K562 (cell line): Measurements from ENCODE around the gene ACADL. TPM values are rescaled to one million over a fixed set of nuclear protein-coding genes. Genes with fewer than 3 reads are reported as not detected.

Experiments
- ATAC-seq: fragments of 200-7000 bp; cut with Tn5 transposase; 3 replicates; pipeline ENCODE4 v1.9.1; 2020; ENCODE audit warnings: moderate library complexity
- BruUV-seq: library from RNA; stranded (reverse); fragments of 400-500 nt; replicated peaks from 2 replicates; lab custom pipeline; 2021; lab: Mats Ljungman, UMichigan
- CTCF ChIA-PET: fragments of 300-600 bp; formaldehyde crosslinking; extraction: SDS; loops from one replicate; lab custom pipeline; 2021; ENCODE audit warnings: low intra/inter-chr PET ratio; lab: Yijun Ruan, JAX
- POLR2A ChIA-PET: fragments of 300-600, 350-650 bp; sonication (Branson Sonifier 250); formaldehyde crosslinking; extraction: SDS; loops from one replicate; lab custom pipeline; 2021; ENCODE audit warnings: antibody characterized with exemption, inconsistent platforms; lab: Yijun Ruan, JAX
- DNase-seq, 4 experiments: peaks; one replicate each; pipeline versions ENCODE4 v3.0.0 to v3.0.0-alpha.2; 2011 to 2018; ENCODE audit warnings: low spot score in 3 of 4, mixed read lengths in 3 of 4; ENCODE audit errors: extremely low read depth in 1 of 4
- FAIRE-seq: peaks from 2 replicates; lab custom pipeline; 2011; peaks lifted over from hg19 to GRCh38; lab: Jason Lieb, UNC
- H2AFZ ChIP-seq: 2 replicates; pipeline ENCODE4 v1.6.0; 2011; ENCODE audit warnings: low read depth, low read length, control low read depth, inconsistent platforms
- H3K27ac ChIP-seq: fragments of 200-600 bp; 3 replicates; pipeline ENCODE4 v1.8.0; 2011; ENCODE audit warnings: low read depth, mild to moderate bottlenecking, control low read depth, inconsistent platforms, low read length, moderate library complexity, mixed read lengths; ENCODE audit errors: extremely low read depth
- H3K27me3 ChIP-seq, 2 experiments: fragments of 300-600 bp in 1 of 2; 2 replicates in 1 of 2; 3 replicates in 1 of 2; pipeline versions ENCODE4 v1.6.0 to v1.8.0; 2011; ENCODE audit warnings: inconsistent platforms in 2 of 2, low read length in 2 of 2, mild to moderate bottlenecking in 1 of 2, mixed read lengths in 1 of 2, moderate library complexity in 1 of 2; ENCODE audit not compliant: control insufficient read depth in 2 of 2, insufficient read depth in 2 of 2
- H3K36me3 ChIP-seq: fragments of 300-600 bp; 3 replicates; pipeline ENCODE4 v1.8.0; 2011; ENCODE audit warnings: mild to moderate bottlenecking, low read length, inconsistent platforms; ENCODE audit not compliant: control insufficient read depth, insufficient read depth
- H3K4me1 ChIP-seq, 2 experiments: fragments of 200-600 bp in 1 of 2; replicated peaks in 1 of 2; 2 replicates in 1 of 2; 3 replicates in 1 of 2; pipeline versions ENCODE4 v1.5.1 to v1.8.0; 2011; ENCODE audit warnings: inconsistent platforms in 2 of 2, low read length in 2 of 2, mild to moderate bottlenecking in 1 of 2, mixed read lengths in 1 of 2, moderate library complexity in 1 of 2; ENCODE audit not compliant: control insufficient read depth in 2 of 2, insufficient read depth in 2 of 2
- H3K4me2 ChIP-seq: 2 replicates; pipeline ENCODE4 v1.6.1; 2011; ENCODE audit warnings: low read length, control low read depth, inconsistent platforms, mixed read lengths; ENCODE audit not compliant: insufficient read depth
- H3K4me3 ChIP-seq: fragments of 200-600 bp; sonication (generic), shearing (Covaris generic); 2 replicates; pipeline ENCODE4 v1.5.1; 2016; ENCODE audit warnings: control low read depth, inconsistent platforms
- H3K79me2 ChIP-seq: fragments of 200-600 bp; 3 replicates; pipeline ENCODE4 v1.8.0; 2011; ENCODE audit warnings: low read length, inconsistent platforms; ENCODE audit not compliant: control insufficient read depth, insufficient read depth
- H3K9ac ChIP-seq, 2 experiments: 2 replicates each; pipeline versions ENCODE4 v1.6.0 to v1.6.1; 2011; ENCODE audit warnings: low read depth in 2 of 2, low read length in 2 of 2, control low read depth in 1 of 2, inconsistent platforms in 1 of 2, mild to moderate bottlenecking in 1 of 2, mixed read lengths in 1 of 2; ENCODE audit not compliant: insufficient read depth in 1 of 2
- H3K9me1 ChIP-seq: one replicate; pipeline ENCODE4 v1.6.0; 2011; ENCODE audit warnings: inconsistent platforms, mild to moderate bottlenecking, low read length, moderate library complexity; ENCODE audit not compliant: control insufficient read depth, insufficient read depth
- H3K9me3 ChIP-seq: replicated peaks from 2 replicates; pipeline ENCODE4 v1.5.1; 2011; ENCODE audit warnings: low read depth, low read length, inconsistent platforms; ENCODE audit not compliant: control insufficient read depth, insufficient read depth
- H4K20me1 ChIP-seq: replicated peaks from 2 replicates; pipeline ENCODE4 v1.6.1; 2011; ENCODE audit warnings: low read length, inconsistent platforms, mixed read lengths; ENCODE audit not compliant: control insufficient read depth, insufficient read depth
- ARID3B ChIP-seq: fragments of 250-450 bp; sonication (Bioruptor Pico); IDR thresholded peaks from 2 replicates; pipeline ENCODE4 v1.4.0; 2020; ENCODE audit warnings: borderline replicate concordance
- CREM ChIP-seq: IDR thresholded peaks from 2 replicates; pipeline ENCODE4 v1.6.1; 2014; ENCODE audit warnings: antibody characterized with exemption, low read depth
- ETV6 ChIP-seq, 3 experiments: fragments of 150-350 bp in 1 of 3; sonication (generic) in 1 of 3; formaldehyde crosslinking in 1 of 3; IDR thresholded peaks; 2 replicates each; pipeline versions ENCODE4 v1.6.1 to v1.8.0; 2014 to 2022; ENCODE audit warnings: borderline replicate concordance in 2 of 3, low read depth in 2 of 3, antibody characterized with exemption in 1 of 3, low read length in 1 of 3, mild to moderate bottlenecking in 1 of 3, missing genetic modification reagents in 1 of 3
- FOXP4 ChIP-seq: sonication (generic); formaldehyde crosslinking; IDR thresholded peaks from 2 replicates; pipeline ENCODE4 v1.8.0; 2022; ENCODE audit warnings: mild to moderate bottlenecking, missing genetic modification reagents, borderline replicate concordance
- GTF2B ChIP-seq: IDR thresholded peaks from 2 replicates; pipeline ENCODE4 v1.6.1; 2011; ENCODE audit not compliant: insufficient read length; ENCODE audit errors: extremely low read depth
- HNRNPL ChIP-seq: fragments of 200-400 bp; formaldehyde crosslinking; IDR thresholded peaks from 2 replicates; pipeline ENCODE4 v1.6.1; 2017; ENCODE audit warnings: low read depth, mild to moderate bottlenecking, low read length
- MTF1 ChIP-seq: fragments of 250-450 bp; sonication (Bioruptor Pico); IDR thresholded peaks from 2 replicates; pipeline ENCODE4 v1.9.0; 2021; ENCODE audit warnings: moderate library complexity, mild to moderate bottlenecking, inconsistent platforms, borderline replicate concordance
- POLR3A ChIP-seq: IDR thresholded peaks from 2 replicates; pipeline ENCODE4 v1.6.1; 2011; ENCODE audit warnings: borderline replicate concordance, mild to moderate bottlenecking, moderate library complexity; ENCODE audit not compliant: insufficient read length, insufficient read depth; ENCODE audit errors: extremely low read depth
- SIRT6 ChIP-seq: IDR thresholded peaks from one replicate; pipeline ENCODE4 v1.6.1; 2012; ENCODE audit warnings: low read depth, mild to moderate bottlenecking, control low read depth, inconsistent platforms, low read length, moderate library complexity
- SMAD1 ChIP-seq: fragments of 150-350 bp; IDR thresholded peaks from 2 replicates; pipeline ENCODE4 v1.6.1; 2014; ENCODE audit warnings: low read length, low read depth; ENCODE audit not compliant: partially characterized antibody
- ZNF23 ChIP-seq: fragments of 250-450 bp; sonication (Bioruptor Pico); IDR thresholded peaks from 2 replicates; pipeline ENCODE4 v1.4.0; 2020; ENCODE audit warnings: mild to moderate bottlenecking
- ZNF3 ChIP-seq: fragments of 250-450 bp; sonication (Bioruptor Pico); IDR thresholded peaks from 2 replicates; pipeline ENCODE4 v1.5.0; 2021; ENCODE audit warnings: mild to moderate bottlenecking, moderate library complexity
- ZNF436 ChIP-seq: fragments of 250-450, 450-650 bp; sonication (Bioruptor Pico); formaldehyde crosslinking; IDR thresholded peaks from 2 replicates; pipeline ENCODE4 v1.7.0; 2020; ENCODE audit warnings: mild to moderate bottlenecking
- ZNF77 ChIP-seq: fragments of 250-450 bp; sonication (Bioruptor Pico); IDR thresholded peaks from 2 replicates; pipeline ENCODE4 v1.5.0; 2020
- WGBS: fragments of 100-300 bp; shearing (Covaris generic); methylation state at CpG from one replicate; pipeline ENCODE4 v1.1.6; 2016; ENCODE audit warnings: low coverage, mixed read lengths; ENCODE audit not compliant: insufficient coverage; ENCODE audit errors: missing lambda C conversion rate; 5-methylcytosine and 5-hydroxymethylcytosine counted together
- in situ Hi-C: fragments of 300-500 bp; cut with MboI; formaldehyde crosslinking; loops from 4 replicates; pipeline ENCODE4 v1.15.0; 2018; ENCODE audit warnings: inconsistent platforms, mixed read lengths
- intact Hi-C: fragments of 100-400 bp; cut with micrococcal nuclease; formaldehyde crosslinking; loops from 2 replicates; pipeline ENCODE4 v1.14.2; 2022
- polyA plus RNA-seq, 8 experiments: library from polyadenylated mRNA; depleted of rRNA in 4 of 8; stranded (reverse) in 5 of 8; unstranded in 3 of 8; fragments of >200 nt; fragmentation: Nextera tagmentation in 2 of 8; fragmentation: Illumina TruSeq in 1 of 8; extraction: Ambion mirVana in 2 of 8; extraction: Trizol in 1 of 8; gene quantifications; 2 replicates each; pipeline versions ENCODE4 v1.2.1 to v1.2.3, GENCODE V29; 2011 to 2014; ENCODE audit warnings: inconsistent platforms in 1 of 8, missing spikeins in 1 of 8
- total RNA-seq, 7 experiments: library from RNA; depleted of rRNA in 6 of 7; stranded (reverse); fragments of >200 nt in 6 of 7; fragmentation: Illumina TruSeq in 2 of 7; extraction: Trizol in 2 of 7; gene quantifications; 2 replicates each; pipeline versions ENCODE4 v1.2.1 to v1.2.3, GENCODE V29; 2011 to 2021; ENCODE audit warnings: low replicate concordance in 1 of 7

The ACADL gene
- total and polyA plus RNA-seq, 9 of the 15 experiments (the other 6 are each of a cell fraction or from before 2014, with no cell fraction given): 0.07 TPM; not detected in 8

- H4K20me1 ChIP-seq: no peaks in the 10 kb centered on the region
- no peaks in the 10 kb centered on the region for H3K9me1 ChIP-seq
- WGBS: 0% methylated on average over 1 of the region's 1 CpG
- H3K4me3 ChIP-seq: no peak overlapping the region
- no peak overlapping the region for H2AFZ ChIP-seq
- H3K4me1 ChIP-seq: no peaks in the 10 kb centered on the region
- in situ Hi-C loops (loop anchor here (25.0 kb wide), 1 partner anchor 1802 kb away; no protein-coding TSS in a partner anchor), intact Hi-C loops (loop anchor here (10.0 kb wide), 1 partner anchor 765 kb away; the partner anchor contains the start of gene MAP2)
- TF ChIP-seq ZNF436 (CRISPR knock-in tag): no peak
- no peak for TF ChIP-seq ZNF23 (CRISPR knock-in tag)
- TF ChIP-seq POLR3A: no peak
- no peak for TF ChIP-seq GTF2B
- TF ChIP-seq FOXP4 (CRISPR knock-in tag): no peak
- TF ChIP-seq ETV6 (IDR thresholded peaks at IDR 0.05; ENCODE audit: borderline replicate concordance in 1 of 2, low read depth in 2 of 2, low read length in 1 of 2): no peak
- no peak for TF ChIP-seq ETV6 (CRISPR knock-in tag; IDR thresholded peaks at IDR 0.05; ENCODE audit: borderline replicate concordance)
- no peak for TF ChIP-seq SMAD1
- no peak for TF ChIP-seq CREM
- no peak for TF ChIP-seq ZNF3
- no peak for TF ChIP-seq HNRNPL
- TF ChIP-seq SIRT6: no peak
- TF ChIP-seq MTF1 (CRISPR knock-in tag): no peak
- no peak for TF ChIP-seq ARID3B (CRISPR knock-in tag)
- no peak for TF ChIP-seq ZNF77 (CRISPR knock-in tag)
- no peak overlapping the region for H3K9ac ChIP-seq
- FAIRE-seq (no peak), DNase-seq (no peak), ATAC-seq (no peak)
- POLR2A ChIA-PET: no interaction called here
- H3K27ac ChIP-seq: no peak overlapping the region
- CTCF ChIA-PET: no interaction called here
- H3K36me3 ChIP-seq: no peaks in the 10 kb centered on the region
- no TSS peak for BruUV-seq
- no peaks in the 10 kb centered on the region for H3K9me3 ChIP-seq
- no peaks in the 10 kb centered on the region for H3K27me3 ChIP-seq
- H3K4me2 ChIP-seq: no peak overlapping the region
- H3K79me2 ChIP-seq: no peaks in the 10 kb centered on the region
These were observed 35.7 kb downstream of the ACADL start for GRCh38 chr2:210189452-210190138.
